ENCODE measurements around the gene PRR18. TPM values are rescaled to one million over a fixed set of nuclear protein-coding genes. Genes with fewer than 3 reads are reported as not detected.
A peak's percentile ranks its signal among the peaks of the same experiment; 100 is the strongest.

The PRR18 gene
- total and polyA plus RNA-seq, 2 of the 13 experiments (the other 11 are each of a cell fraction or from before 2014, with no cell fraction given), result 0.04 TPM

- TF ChIP-seq CHCHD3 (CRISPR knock-in tag; IDR thresholded peaks at IDR 0.05) (no peak), DZIP1 (CRISPR knock-in tag; IDR thresholded peaks at IDR 0.05) (no peak), ZFP36L1 (CRISPR knock-in tag; IDR thresholded peaks at IDR 0.05) (no peak), NCOA5 (CRISPR knock-in tag; IDR thresholded peaks at IDR 0.05) (no peak), CEBPG (CRISPR knock-in tag; IDR thresholded peaks at IDR 0.05) (peak; percentile 83), FOXJ3 (CRISPR knock-in tag; IDR thresholded peaks at IDR 0.05; ENCODE audit: borderline replicate concordance) (peak; percentile 41; the same call in 1 of the 2 replicates), RXRB (CRISPR knock-in tag; IDR thresholded peaks at IDR 0.05; ENCODE audit: borderline replicate concordance) (peak; percentile 47; the same call in 1 of the 2 replicates), NR2C2 (CRISPR knock-in tag; IDR thresholded peaks at IDR 0.05; ENCODE audit: borderline replicate concordance) (peak; percentile 33; the same call in 1 of the 2 replicates), ZNF652 (CRISPR knock-in tag; IDR thresholded peaks at IDR 0.05; ENCODE audit: borderline replicate concordance, low read depth) (no peak), TAF15 (IDR thresholded peaks at IDR 0.05; ENCODE audit: low read depth, low read length, poor library complexity, severe bottlenecking) (no peak), ZNF142 (CRISPR knock-in tag; IDR thresholded peaks at IDR 0.05) (no peak), HCFC1 (IDR thresholded peaks at IDR 0.05; ENCODE audit: low read depth, low read length) (no peak), RELA (CRISPR knock-in tag; IDR thresholded peaks at IDR 0.05) (no peak), CCAR2 (optimal IDR thresholded peaks at IDR 0.05; ENCODE audit: low read depth, low read length) (no peak), KDM1A (CRISPR knock-in tag; IDR thresholded peaks at IDR 0.05) (no peak; the same call in 1 of the 2 replicates), TBX2 (CRISPR knock-in tag; IDR thresholded peaks at IDR 0.05; ENCODE audit: borderline replicate concordance) (no peak), HDAC2 (CRISPR knock-in tag; IDR thresholded peaks at IDR 0.05) (no peak), GFI1 (CRISPR knock-in tag; IDR thresholded peaks at IDR 0.05; ENCODE audit: borderline replicate concordance) (no peak), SRSF4 (IDR thresholded peaks at IDR 0.05; ENCODE audit: low read depth, low read length, poor library complexity, severe bottlenecking) (no peak), DMAP1 (CRISPR knock-in tag; IDR thresholded peaks at IDR 0.05) (no peak)
- TF ChIP-seq, protein P1, sequence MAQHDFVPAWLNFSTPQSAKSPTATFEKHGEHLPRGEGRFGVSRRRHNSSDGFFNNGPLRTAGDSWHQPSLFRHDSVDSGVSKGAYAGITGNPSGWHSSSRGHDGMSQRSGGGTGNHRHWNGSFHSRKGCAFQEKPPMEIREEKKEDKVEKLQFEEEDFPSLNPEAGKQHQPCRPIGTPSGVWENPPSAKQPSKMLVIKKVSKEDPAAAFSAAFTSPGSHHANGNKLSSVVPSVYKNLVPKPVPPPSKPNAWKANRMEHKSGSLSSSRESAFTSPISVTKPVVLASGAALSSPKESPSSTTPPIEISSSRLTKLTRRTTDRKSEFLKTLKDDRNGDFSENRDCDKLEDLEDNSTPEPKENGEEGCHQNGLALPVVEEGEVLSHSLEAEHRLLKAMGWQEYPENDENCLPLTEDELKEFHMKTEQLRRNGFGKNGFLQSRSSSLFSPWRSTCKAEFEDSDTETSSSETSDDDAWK (CRISPR knock-in tag; IDR thresholded peaks at IDR 0.05), result no peak
Observed at GRCh38 chr6:166348305-166348949, 40.2 kb upstream of the PRR18 start (continued).

All from HepG2 (cell line).